ENCODE measurements around the gene DLK2. TPM values are rescaled to one million over a fixed set of nuclear protein-coding genes. Genes with fewer than 3 reads are reported as not detected.
"Not testable (repeated sequence)": the region's sequence is repeated elsewhere in the genome, so short reads cannot be mapped to it uniquely, and the experiment has no call there.

DLK2 gene
- total RNA-seq, 1 experiment from 2014 or later: 30.2 TPM

DNA sequence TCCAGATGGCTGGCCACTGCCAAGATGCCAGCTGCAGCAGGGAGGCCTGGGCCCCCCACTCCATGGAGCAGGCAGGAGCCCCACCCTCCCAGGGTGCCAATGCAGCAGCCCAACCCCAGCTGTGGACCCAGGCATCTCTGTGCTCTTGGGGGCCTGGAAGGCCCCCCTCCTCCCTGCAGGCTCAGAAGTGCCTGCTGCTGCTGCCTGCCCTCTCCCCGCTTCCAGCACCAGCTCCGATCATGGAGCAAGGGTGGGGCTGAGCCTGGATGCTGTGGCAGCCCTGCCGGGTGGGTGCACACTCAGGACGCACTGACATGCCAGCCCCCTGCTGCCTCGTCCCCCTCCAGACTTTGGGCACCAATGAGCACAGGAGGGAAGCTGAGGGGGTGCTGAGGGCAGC lies 42.8 kb downstream of the DLK2 start:
- Mint-ChIP-seq H3K4me1 (ENCODE audit: insufficient read depth, unreplicated experiment) (no peaks in the 10 kb centered on the region), H3K27me3 (ENCODE audit: insufficient read depth, unreplicated experiment) (no peaks in the 10 kb centered on the region), H3K4me3 (ENCODE audit: unreplicated experiment) (no peak overlapping the region), H3K27ac (ENCODE audit: low read depth, unreplicated experiment) (no peak overlapping the region), H3K36me3 (ENCODE audit: insufficient read depth, unreplicated experiment) (no peaks in the 10 kb centered on the region), H3K9me3 (ENCODE audit: unreplicated experiment) (no peaks in the 10 kb centered on the region)
- no TSS peak for BruUV-seq (replicated peaks)
- intact Hi-C loops (cut with micrococcal nuclease): no loop called here
- no peak for DNase-seq (ENCODE audit: unreplicated experiment)
- TF ChIP-seq, protein P1, sequence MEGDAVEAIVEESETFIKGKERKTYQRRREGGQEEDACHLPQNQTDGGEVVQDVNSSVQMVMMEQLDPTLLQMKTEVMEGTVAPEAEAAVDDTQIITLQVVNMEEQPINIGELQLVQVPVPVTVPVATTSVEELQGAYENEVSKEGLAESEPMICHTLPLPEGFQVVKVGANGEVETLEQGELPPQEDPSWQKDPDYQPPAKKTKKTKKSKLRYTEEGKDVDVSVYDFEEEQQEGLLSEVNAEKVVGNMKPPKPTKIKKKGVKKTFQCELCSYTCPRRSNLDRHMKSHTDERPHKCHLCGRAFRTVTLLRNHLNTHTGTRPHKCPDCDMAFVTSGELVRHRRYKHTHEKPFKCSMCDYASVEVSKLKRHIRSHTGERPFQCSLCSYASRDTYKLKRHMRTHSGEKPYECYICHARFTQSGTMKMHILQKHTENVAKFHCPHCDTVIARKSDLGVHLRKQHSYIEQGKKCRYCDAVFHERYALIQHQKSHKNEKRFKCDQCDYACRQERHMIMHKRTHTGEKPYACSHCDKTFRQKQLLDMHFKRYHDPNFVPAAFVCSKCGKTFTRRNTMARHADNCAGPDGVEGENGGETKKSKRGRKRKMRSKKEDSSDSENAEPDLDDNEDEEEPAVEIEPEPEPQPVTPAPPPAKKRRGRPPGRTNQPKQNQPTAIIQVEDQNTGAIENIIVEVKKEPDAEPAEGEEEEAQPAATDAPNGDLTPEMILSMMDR (IDR thresholded peaks at IDR 0.05; ENCODE audit: unreplicated experiment): no peak
- ChIA-PET CTCF (no interaction called here), POLR2A (no interaction called here)

DNA sequence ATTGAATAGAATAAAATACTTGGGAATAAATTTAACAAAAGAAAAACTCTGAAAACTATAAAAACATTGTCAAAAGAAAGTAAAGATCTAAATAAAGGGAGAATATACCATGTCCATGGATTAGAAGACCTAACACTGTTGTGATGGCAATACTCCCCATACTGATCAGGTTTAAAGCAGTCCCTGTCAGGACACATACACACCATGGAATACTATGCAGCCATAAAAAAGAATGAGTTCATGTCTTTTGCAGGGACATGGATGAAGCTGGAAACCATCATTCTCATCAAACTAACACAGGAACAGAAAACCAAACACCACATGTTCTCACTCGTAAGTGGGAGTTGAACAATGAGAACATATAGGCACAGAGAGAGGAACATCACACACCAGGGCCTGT lies 44.6 kb downstream of the DLK2 start:
- DNase-seq (ENCODE audit: unreplicated experiment); H3K27ac Mint-ChIP-seq (ENCODE audit: low read depth, unreplicated experiment); POLR2A ChIA-PET; intact Hi-C loops (cut with micrococcal nuclease); H3K9me3 Mint-ChIP-seq (ENCODE audit: unreplicated experiment); H3K4me3 Mint-ChIP-seq (ENCODE audit: unreplicated experiment); H3K4me1 Mint-ChIP-seq (ENCODE audit: insufficient read depth, unreplicated experiment); H3K27me3 Mint-ChIP-seq (ENCODE audit: insufficient read depth, unreplicated experiment); BruUV-seq (replicated peaks); H3K36me3 Mint-ChIP-seq (ENCODE audit: insufficient read depth, unreplicated experiment): not testable (repeated sequence)
- CTCF ChIA-PET: interaction anchor here (1.2 kb wide), 1 partner anchor 13 kb away, joined by 3 read pairs; no protein-coding TSS in a partner anchor

DNA sequence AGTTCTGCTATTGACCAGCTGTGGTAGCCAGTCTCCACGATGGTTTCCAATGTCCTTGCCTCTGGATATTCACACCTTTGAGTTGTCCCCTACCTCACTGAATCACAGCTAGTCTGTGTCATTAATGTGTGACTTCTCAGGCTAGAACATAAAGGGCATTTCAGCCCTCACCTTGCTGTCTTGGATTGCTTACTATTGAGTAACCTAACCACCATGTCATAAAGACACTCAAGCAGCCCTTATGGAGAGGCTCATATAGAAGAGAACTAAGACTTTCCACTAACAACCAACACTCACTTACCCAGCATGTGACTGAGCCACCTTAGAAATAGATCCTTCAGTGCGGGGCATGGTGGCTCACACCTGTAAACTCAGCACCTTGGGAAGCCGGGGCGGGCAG lies 47.1 kb downstream of the DLK2 start:
- ChIA-PET CTCF (interaction anchor here (0.7 kb wide), 1 partner anchor 1117 kb away, joined by 3 read pairs; no protein-coding TSS in a partner anchor), POLR2A (no interaction called here)
- intact Hi-C loops (cut with micrococcal nuclease): no loop called here
- TF ChIP-seq, protein P1 (IDR thresholded peaks at IDR 0.05; ENCODE audit: unreplicated experiment): no peak
- Mint-ChIP-seq H3K27me3 (ENCODE audit: insufficient read depth, unreplicated experiment) (no peaks in the 10 kb centered on the region), H3K36me3 (ENCODE audit: insufficient read depth, unreplicated experiment) (no peaks in the 10 kb centered on the region), H3K4me1 (ENCODE audit: insufficient read depth, unreplicated experiment) (peaks cover 7% of the 10 kb centered on the region), H3K9me3 (ENCODE audit: unreplicated experiment) (no peaks in the 10 kb centered on the region), H3K4me3 (ENCODE audit: unreplicated experiment) (no peak overlapping the region), H3K27ac (ENCODE audit: low read depth, unreplicated experiment) (no peak overlapping the region)
- no TSS peak for BruUV-seq (replicated peaks)
- DNase-seq (ENCODE audit: unreplicated experiment): no peak

DNA sequence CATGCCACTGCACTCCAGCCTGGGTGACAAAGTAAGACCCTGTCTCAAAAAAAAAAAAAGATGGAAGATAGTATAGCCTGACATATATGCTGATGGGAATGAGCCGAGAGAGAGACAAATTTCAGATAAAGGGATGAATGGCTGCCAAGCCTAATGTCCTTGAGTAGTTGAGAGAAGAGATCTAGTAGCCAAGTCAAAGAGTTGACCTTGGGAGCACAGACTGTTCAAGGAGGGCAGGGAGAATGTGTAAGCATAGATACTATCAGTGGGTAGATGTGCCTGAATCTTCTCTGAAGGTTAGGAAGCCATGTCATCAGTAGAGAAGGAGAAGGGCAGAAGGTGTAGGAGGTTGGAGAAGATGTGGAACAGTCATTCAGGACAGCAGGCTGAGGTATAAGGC lies 48.1 kb downstream of the DLK2 start:
- no peak overlapping the region for H3K4me3 Mint-ChIP-seq (ENCODE audit: unreplicated experiment)
- ChIA-PET POLR2A (interaction anchor here (0.6 kb wide), 1 partner anchor 8 kb away, joined by 3 read pairs; no protein-coding TSS in a partner anchor), CTCF (no interaction called here)
- H3K9me3 Mint-ChIP-seq (ENCODE audit: unreplicated experiment): no peaks in the 10 kb centered on the region
- no peak for DNase-seq (ENCODE audit: unreplicated experiment)
- H3K27ac Mint-ChIP-seq (ENCODE audit: low read depth, unreplicated experiment): no peak overlapping the region
- BruUV-seq (replicated peaks): no TSS peak
- peaks cover 7% of the 10 kb centered on the region for H3K4me1 Mint-ChIP-seq (ENCODE audit: insufficient read depth, unreplicated experiment)
- TF ChIP-seq, protein P1 (IDR thresholded peaks at IDR 0.05; ENCODE audit: unreplicated experiment): no peak
- intact Hi-C loops (cut with micrococcal nuclease): no loop called here
- H3K27me3 Mint-ChIP-seq (ENCODE audit: insufficient read depth, unreplicated experiment): no peaks in the 10 kb centered on the region
- H3K36me3 Mint-ChIP-seq (ENCODE audit: insufficient read depth, unreplicated experiment): no peaks in the 10 kb centered on the region

DNA sequence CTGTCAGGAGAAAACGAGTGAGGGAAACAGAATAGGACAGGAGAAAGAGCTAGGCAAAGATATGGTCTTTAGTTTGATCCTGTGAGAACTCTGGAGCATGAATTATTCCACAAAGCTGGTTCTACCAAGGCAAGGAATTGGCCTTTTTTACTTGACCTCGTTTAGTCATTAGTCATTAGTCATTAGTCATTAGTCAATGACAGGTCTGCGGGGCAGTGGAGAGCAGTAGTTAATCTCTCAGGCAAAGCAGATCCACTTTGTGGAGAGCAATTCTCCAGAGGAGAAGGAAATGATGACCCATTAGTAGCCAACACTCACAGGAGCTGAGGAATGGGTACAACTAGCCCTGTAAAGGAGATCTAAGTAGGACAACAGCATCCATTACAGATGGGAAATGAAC lies 50.0 kb downstream of the DLK2 start:
- DNase-seq (ENCODE audit: unreplicated experiment): no peak
- no peaks in the 10 kb centered on the region for H3K27me3 Mint-ChIP-seq (ENCODE audit: insufficient read depth, unreplicated experiment)

More for the DNA sequence above, 50.0 kb downstream of the DLK2 start:
- Mint-ChIP-seq H3K27ac (ENCODE audit: low read depth, unreplicated experiment) (no peak overlapping the region), H3K9me3 (ENCODE audit: unreplicated experiment) (no peaks in the 10 kb centered on the region), H3K4me1 (ENCODE audit: insufficient read depth, unreplicated experiment) (peaks cover 7% of the 10 kb centered on the region), H3K4me3 (ENCODE audit: unreplicated experiment) (no peak overlapping the region), H3K36me3 (ENCODE audit: insufficient read depth, unreplicated experiment) (no peaks in the 10 kb centered on the region)
- TF ChIP-seq, protein P1 (IDR thresholded peaks at IDR 0.05; ENCODE audit: unreplicated experiment): no peak
- intact Hi-C loops (cut with micrococcal nuclease): no loop called here
- ChIA-PET CTCF (no interaction called here), POLR2A (interaction anchor here (0.6 to 1.6 kb wide), 3 partner anchors 11 to 35 kb away, joined by 3 to 4 read pairs (median 4); partner anchors contain the start of gene ABCC10)
- no TSS peak for BruUV-seq (replicated peaks)

Data from MCF 10A (cell line).